Endodermal cell (in vitro differentiated cells): ENCODE data around the gene GRIK3. TPM values are rescaled to one million over a fixed set of nuclear protein-coding genes. Genes with fewer than 3 reads are reported as not detected.
A peak's percentile ranks its signal among the peaks of the same experiment; 100 is the strongest.

ENCODE experiments used
- DNase-seq: peaks from one replicate; pipeline ENCODE4 v3.0.0-alpha.2; 2017
- H3K27ac ChIP-seq: 2 replicates; pipeline ENCODE4 v1.5.1; 2013; ENCODE audit warnings: mild to moderate bottlenecking, low read depth, low read length, moderate library complexity
- H3K27me3 ChIP-seq: 2 replicates; pipeline ENCODE4 v1.6.1; 2013; ENCODE audit warnings: mild to moderate bottlenecking, low read length, moderate library complexity; ENCODE audit not compliant: insufficient read depth, control insufficient read depth, poor library complexity, severe bottlenecking
- H3K36me3 ChIP-seq: 2 replicates; pipeline ENCODE4 v1.7.0; 2013; ENCODE audit warnings: mild to moderate bottlenecking, low read length, moderate library complexity; ENCODE audit not compliant: control insufficient read depth, insufficient read depth
- H3K4me1 ChIP-seq: one replicate; pipeline ENCODE4 v1.7.0; 2013; ENCODE audit warnings: low read length; ENCODE audit not compliant: control insufficient read depth, insufficient read depth
- H3K4me3 ChIP-seq: 2 replicates; pipeline ENCODE4 v1.5.1; 2013; ENCODE audit warnings: mild to moderate bottlenecking, low read length, moderate library complexity
- H3K9ac ChIP-seq: 2 replicates; pipeline ENCODE4 v1.6.1; 2013; ENCODE audit warnings: mild to moderate bottlenecking, low read length, moderate library complexity; ENCODE audit not compliant: poor library complexity, severe bottlenecking; ENCODE audit errors: extremely low read depth
- H3K9me3 ChIP-seq: 2 replicates; pipeline ENCODE4 v1.6.1; 2013; ENCODE audit warnings: mild to moderate bottlenecking, low read length, moderate library complexity; ENCODE audit not compliant: control insufficient read depth
- H3K27ac Mint-ChIP-seq: 2 replicates; pipeline ENCODE4 v1.8.0; 2020; ENCODE audit warnings: mixed read lengths
- H3K27me3 Mint-ChIP-seq: 2 replicates; pipeline ENCODE4 v1.8.0; 2021; ENCODE audit warnings: mild to moderate bottlenecking, mixed read lengths; ENCODE audit not compliant: insufficient read depth
- H3K36me3 Mint-ChIP-seq: 2 replicates; pipeline ENCODE4 v1.8.0; 2020; ENCODE audit warnings: low read depth, mixed read lengths
- H3K4me1 Mint-ChIP-seq: 2 replicates; pipeline ENCODE4 v1.8.0; 2020; ENCODE audit warnings: mixed read lengths
- H3K4me3 Mint-ChIP-seq: 2 replicates; pipeline ENCODE4 v1.8.0; 2020; ENCODE audit warnings: mild to moderate bottlenecking, moderate library complexity, mixed read lengths
- H3K9me3 Mint-ChIP-seq: 2 replicates; pipeline ENCODE4 v1.8.0; 2020; ENCODE audit warnings: mild to moderate bottlenecking, mixed read lengths
- WGBS, 2 experiments: methylation state at CpG; one replicate each; pipeline versions ENCODE4 v1.1.5 to v1.1.7; 2013; ENCODE audit warnings: missing lambda C conversion rate in 2 of 2, mixed read lengths in 1 of 2; ENCODE audit not compliant: insufficient coverage in 1 of 2, insufficient read length in 1 of 2; 5-methylcytosine and 5-hydroxymethylcytosine counted together
- total RNA-seq, 2 donors: library from RNA; stranded (reverse); fragmentation: NEBNext Ultra II Directional in 1 of 2; extraction: Animal tissue kit (Norgen Biotek cat#: 25700) in 1 of 2; gene quantifications; 2 replicates in 1 of 2; 3 replicates in 1 of 2; pipeline ENCODE4 v1.2.1, GENCODE V29; 2021
- TF ChIP-seq, protein P1 (sequence below): fragments of 200-600 bp; sonication (generic); conservative IDR thresholded peaks from 2 replicates; pipeline ENCODE4 v1.5.0; 2021; ENCODE audit warnings: antibody characterized with exemption, mild to moderate bottlenecking

GRIK3 gene
- total RNA-seq, 2 donors from 2014 or later, result 13.4 to 32.4 TPM

- no peak overlapping the region for H3K9ac ChIP-seq
- Mint-ChIP-seq H3K27me3 (no peaks in the 10 kb centered on the region), H3K36me3 (no peaks in the 10 kb centered on the region), H3K4me1 (peaks cover 18% of the 10 kb centered on the region), H3K9me3 (no peaks in the 10 kb centered on the region), H3K27ac (no peak overlapping the region), H3K4me3 (no peak overlapping the region)
- no peaks in the 10 kb centered on the region for H3K27me3 ChIP-seq
- H3K4me3 ChIP-seq, result no peak overlapping the region
- H3K4me1 ChIP-seq, result peaks cover 9% of the 10 kb centered on the region
- no peak for DNase-seq
- H3K27ac ChIP-seq, result no peak overlapping the region
- WGBS, 2 experiments, result 93 to 95% methylated on average over 2 to 4 of the region's 4 CpGs
- TF ChIP-seq, protein P1, sequence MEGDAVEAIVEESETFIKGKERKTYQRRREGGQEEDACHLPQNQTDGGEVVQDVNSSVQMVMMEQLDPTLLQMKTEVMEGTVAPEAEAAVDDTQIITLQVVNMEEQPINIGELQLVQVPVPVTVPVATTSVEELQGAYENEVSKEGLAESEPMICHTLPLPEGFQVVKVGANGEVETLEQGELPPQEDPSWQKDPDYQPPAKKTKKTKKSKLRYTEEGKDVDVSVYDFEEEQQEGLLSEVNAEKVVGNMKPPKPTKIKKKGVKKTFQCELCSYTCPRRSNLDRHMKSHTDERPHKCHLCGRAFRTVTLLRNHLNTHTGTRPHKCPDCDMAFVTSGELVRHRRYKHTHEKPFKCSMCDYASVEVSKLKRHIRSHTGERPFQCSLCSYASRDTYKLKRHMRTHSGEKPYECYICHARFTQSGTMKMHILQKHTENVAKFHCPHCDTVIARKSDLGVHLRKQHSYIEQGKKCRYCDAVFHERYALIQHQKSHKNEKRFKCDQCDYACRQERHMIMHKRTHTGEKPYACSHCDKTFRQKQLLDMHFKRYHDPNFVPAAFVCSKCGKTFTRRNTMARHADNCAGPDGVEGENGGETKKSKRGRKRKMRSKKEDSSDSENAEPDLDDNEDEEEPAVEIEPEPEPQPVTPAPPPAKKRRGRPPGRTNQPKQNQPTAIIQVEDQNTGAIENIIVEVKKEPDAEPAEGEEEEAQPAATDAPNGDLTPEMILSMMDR, result no peak
- no peaks in the 10 kb centered on the region for H3K36me3 ChIP-seq
- no peaks in the 10 kb centered on the region for H3K9me3 ChIP-seq
Observed at GRCh38 chr1:36867575-36867974, 166.7 kb downstream of the GRIK3 start.

- no peaks in the 10 kb centered on the region for H3K9me3 Mint-ChIP-seq
Observed at GRCh38 chr1:36866169-36866814, 168.0 kb downstream of the GRIK3 start.

GRCh38 chr1:36865602-36865900 is 168.8 kb downstream of the GRIK3 start:
- Mint-ChIP-seq H3K27me3 (peaks cover 1% of the 10 kb centered on the region), H3K27ac (no peak overlapping the region), H3K4me1 (peaks cover 18% of the 10 kb centered on the region), H3K4me3 (no peak overlapping the region), H3K9me3 (no peaks in the 10 kb centered on the region), H3K36me3 (no peaks in the 10 kb centered on the region)
- no peak overlapping the region for H3K9ac ChIP-seq
- 67 to 89% methylated on average over 1 of the region's 1 CpG for WGBS, 2 experiments
- H3K27ac ChIP-seq, result peak overlapping the region; percentile 24
- no peak overlapping the region for H3K4me3 ChIP-seq
- H3K27me3 ChIP-seq, result no peaks in the 10 kb centered on the region
- no peaks in the 10 kb centered on the region for H3K36me3 ChIP-seq
- no peaks in the 10 kb centered on the region for H3K9me3 ChIP-seq
- DNase-seq, result no peak
- H3K4me1 ChIP-seq, result peaks cover 9% of the 10 kb centered on the region
- TF ChIP-seq, protein P1, result no peak

More at GRCh38 chr1:36866169-36866814, 168.0 kb downstream of the GRIK3 start:
- Histone ChIP-seq H3K9me3 (no peaks in the 10 kb centered on the region), H3K27me3 (no peaks in the 10 kb centered on the region), H3K27ac (no peak overlapping the region), H3K36me3 (no peaks in the 10 kb centered on the region), H3K4me3 (no peak overlapping the region), H3K4me1 (peaks cover 9% of the 10 kb centered on the region), H3K9ac (no peak overlapping the region)
- WGBS, 2 experiments, result 82 to 100% methylated on average over 2 to 6 of the region's 6 CpGs
- Mint-ChIP-seq H3K36me3 (no peaks in the 10 kb centered on the region), H3K4me1 (peaks cover 18% of the 10 kb centered on the region), H3K27me3 (peaks cover under 1% of the 10 kb centered on the region), H3K4me3 (no peak overlapping the region), H3K27ac (no peak overlapping the region)
- TF ChIP-seq, protein P1, result no peak
- no peak for DNase-seq
